Activated CD4-positive, alpha-beta T cell treated with anti-CD3 and anti-CD28 coated beads, Interleukin-2, amount 50 U/mL, for 16 hours (primary cell): ENCODE measurements around the gene ATP5PD.
A peak's percentile ranks its signal among the peaks of the same experiment; 100 is the strongest.
"Not testable (repeated sequence)": the region's sequence is repeated elsewhere in the genome, so short reads cannot be mapped to it uniquely, and the experiment has no call there.

Experiments used
- DNase-seq: peaks from one replicate; pipeline ENCODE4 v3.0.0-alpha.2; 2020

The ATP5PD gene

DNA sequence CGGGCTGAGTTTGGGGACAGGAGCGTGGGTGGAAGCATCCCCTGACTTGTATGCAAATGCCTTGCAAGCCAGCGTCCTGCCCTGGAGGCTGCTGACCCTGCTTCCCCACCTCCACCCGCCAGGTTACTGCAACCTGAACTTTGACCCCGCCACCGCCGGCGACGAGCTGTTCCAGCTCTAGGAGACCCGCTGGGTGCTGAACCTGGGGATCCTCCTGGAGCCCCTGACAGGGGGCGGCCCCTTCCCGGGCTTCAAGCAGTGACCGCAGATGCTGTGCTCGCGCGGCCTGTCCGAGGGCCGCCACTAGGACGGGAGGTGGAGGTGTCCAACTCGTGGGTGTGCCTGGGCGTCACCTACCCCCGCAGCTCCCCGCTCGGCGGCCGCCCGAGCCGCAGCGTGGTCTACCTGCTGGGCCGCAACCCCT is 30.3 kb upstream of the ATP5PD start:
- DNase-seq, result no peak

DNA sequence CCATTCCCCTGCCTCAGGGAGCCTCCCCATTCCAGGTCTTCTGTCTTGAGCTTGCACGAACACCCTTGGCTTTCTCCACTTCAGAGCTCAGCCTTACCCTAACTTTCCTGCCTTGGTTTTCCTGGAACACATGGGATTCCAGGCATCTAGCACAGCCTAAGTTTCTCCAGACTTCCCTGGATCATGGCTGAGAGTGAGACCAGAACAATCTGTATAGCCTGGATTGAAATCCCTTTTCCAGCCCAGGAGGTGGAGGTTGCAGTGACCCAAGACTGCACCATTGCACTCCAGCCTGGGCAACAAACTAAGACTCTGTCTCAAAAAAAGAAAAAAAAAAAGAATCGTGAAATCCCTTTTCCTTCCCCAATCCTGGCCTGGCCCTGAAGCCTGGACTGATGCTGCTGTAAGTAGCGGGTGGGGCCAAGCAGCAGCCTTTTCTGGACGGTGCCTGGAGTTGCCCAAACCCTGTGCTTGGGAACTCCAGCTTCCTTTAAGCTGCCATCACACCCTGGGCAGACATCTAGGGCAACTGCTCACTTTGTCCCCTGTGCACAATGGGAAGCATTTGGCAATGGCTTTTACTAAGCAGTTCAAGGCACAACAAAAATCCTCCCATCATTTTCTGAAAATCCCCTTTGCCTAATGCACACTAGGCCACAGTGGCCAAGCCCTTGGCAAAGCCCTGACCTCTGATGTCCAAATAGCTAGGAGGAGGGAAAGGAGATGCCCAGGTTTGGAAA is 29.0 kb upstream of the ATP5PD start:
- DNase-seq, result no peak

DNA sequence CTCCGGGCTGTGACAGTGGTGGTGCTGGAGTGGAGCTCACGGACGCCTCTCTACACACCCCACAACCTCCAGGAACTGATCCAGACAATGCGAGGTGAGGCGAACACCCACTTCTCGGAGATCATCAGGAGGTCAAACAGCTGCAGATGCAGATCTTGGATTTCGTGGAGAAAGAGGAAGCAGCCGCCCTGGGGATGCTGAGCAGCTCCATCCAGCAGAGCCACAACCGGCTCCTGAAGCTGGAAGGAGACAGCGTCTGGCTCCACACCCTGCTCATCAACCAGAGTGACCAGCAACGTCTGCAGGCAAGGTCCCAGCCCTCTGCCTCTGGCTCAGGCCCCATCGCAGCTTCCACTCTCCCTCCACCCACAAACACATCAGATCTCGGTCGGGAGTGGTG is 27.8 kb upstream of the ATP5PD start:
- DNase-seq, result no peak

DNA sequence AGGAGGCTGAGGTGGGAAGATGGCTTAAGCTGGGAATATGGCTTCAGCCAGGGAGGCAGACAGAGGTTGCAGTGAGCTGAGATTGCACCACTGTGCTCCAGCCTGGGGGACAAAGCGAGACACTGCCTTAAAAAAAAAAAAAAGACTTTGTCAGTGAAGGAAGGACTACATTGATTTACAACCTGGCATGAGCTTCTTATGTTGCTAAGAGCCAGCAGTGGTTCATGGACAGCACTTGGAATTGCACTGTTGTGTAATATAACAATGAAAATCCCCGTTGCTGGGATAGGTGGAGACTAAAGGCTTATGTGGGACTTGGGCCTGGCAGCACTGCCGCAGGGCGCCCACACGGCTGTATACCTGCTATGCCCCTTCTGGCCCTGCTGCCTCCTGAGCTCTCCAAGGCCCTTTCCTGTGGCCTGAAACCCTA is 26.9 kb upstream of the ATP5PD start:
- DNase-seq, result no peak

DNA sequence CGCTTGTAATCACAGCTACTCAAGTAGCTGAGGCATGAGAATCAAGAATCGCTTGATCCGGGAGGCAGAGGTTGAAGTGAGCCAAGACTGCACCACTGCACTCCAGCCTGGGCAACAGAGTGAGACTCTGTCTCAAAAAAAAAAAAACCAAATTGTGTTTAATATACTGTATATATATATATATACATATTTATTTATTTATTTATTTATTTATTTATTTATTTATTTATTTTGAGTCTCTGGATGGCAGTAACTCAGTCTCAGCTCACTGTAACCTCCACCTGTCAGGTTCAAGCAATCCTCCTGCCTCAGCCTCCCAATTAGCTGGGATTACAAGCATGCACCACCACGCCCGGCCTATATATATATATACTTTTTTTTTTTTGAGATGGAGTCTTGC is 26.1 kb upstream of the ATP5PD start:
- not testable (repeated sequence) for DNase-seq

DNA sequence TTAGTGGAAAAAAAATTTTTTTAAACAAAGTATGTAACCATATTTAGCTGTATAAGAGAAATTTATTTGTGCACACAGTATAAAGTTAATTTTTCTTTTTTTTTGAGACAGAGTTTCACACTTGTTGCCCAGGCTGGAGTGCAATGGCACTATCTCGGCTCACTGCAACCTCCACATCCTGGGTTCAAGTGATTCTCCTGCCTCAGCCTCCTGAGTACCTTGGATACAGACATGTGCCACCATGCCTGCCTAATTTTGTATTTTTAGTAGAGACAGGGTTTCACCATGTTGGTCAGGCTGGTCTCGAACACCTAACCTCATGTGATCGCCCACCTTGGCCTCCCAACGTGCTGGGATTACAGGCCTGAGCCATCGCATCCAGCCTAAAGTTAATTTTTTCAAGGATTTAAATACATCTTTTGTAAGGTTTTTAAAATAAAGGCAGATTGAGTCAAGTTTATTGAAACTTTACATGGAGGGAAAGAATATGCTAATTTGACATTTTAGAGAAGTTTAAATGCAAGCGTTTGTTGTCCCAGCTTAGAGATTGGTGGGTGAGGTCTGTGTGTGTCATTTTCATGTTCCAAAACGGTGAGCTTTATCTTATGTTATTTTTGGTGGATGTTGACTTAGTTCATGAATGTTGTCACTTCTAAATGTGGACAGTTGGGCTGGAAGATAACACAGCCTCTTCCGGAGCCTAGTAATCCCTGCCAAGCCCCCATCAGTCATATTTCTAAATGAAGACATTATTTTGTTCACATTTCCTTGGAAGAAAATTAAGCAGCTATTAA is 24.9 kb upstream of the ATP5PD start:
- DNase-seq, result not testable (repeated sequence)

DNA sequence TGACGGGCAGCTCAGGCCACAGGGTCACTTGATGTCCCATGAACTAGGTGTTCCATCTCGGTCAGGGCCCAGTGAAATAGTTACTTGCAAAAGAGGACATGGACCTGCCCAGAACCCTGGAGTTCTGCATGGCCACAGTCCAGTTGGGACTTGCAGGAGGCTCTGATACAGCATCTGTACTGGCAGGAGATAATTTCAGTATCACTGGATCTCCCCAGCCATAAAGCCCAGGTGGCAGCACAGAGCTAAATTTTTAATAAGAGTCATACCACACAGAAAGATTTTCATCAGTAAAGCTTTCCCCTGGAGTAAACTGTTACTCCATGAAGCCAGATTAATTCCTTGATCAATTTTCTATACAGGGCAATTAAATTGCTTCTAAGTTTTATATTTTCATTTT is 23.0 kb upstream of the ATP5PD start:
- no peak for DNase-seq

DNA sequence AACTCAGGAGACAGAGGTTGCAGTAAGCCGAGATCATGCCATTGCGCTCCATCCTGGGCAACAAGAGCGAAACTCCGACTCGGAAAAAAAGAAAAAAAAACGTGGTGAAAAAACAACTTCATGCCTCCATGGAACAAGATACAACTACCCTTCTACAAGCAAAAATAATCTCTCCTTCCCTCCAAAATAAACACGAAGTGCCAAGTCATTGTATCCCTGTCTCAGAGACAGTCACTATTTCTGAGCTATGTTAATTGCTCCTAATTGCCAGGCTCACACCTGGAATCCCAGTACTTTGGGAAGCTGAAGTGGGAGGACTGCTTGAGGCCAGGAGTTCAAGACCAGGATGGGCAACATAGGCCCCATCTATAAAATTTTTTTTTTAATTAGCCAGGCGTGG is 22.0 kb upstream of the ATP5PD start:
- DNase-seq, result no peak

DNA sequence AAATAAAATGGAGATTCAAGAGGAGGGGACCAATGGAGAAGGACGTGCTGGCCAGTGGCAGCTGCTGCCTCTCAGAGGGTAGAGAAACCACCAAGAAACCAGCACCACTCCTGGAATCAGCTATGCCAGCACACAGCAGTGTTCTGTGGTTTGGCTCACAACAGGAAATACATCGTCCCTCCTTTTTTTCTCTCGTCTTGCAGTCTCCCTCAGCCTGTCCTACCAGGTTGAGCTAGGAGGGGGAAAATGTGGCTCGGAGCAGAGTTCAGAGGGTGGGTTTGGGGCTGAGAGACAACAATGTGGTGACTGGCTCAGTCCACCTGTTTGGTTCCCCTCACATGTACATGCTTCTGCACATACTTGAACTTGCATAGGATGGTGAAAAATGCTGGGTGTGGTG is 21.1 kb upstream of the ATP5PD start:
- peak; percentile 70 for DNase-seq

DNA sequence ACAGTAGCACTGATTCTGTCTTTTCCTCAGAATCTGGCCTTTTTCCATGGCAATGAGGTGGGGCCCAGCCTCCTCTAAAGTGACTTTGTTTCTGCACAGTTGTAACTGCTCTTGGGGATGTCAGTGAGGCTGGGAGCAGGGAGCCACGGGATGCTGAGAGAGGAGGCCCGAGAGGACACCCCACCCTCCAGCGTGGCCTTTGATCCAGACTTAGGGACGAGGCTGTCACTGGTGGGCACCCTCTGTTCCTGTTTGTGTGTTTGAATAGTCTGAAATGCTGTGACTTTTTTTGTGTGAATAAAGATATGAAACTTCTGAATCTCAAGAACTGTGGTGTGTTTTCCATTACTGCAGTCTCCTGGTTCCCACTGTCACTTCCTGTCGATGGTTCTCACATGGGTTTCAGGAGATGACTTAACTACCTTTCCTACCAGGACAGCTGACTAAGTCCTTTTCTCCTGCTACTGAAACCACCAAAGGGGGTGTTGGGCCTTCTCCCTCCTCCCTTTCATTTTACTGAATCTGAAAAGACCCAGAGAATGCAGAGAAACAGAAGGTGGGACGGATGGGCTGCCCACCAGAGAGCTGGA is 18.9 kb upstream of the ATP5PD start:
- peak; percentile 59 for DNase-seq

DNA sequence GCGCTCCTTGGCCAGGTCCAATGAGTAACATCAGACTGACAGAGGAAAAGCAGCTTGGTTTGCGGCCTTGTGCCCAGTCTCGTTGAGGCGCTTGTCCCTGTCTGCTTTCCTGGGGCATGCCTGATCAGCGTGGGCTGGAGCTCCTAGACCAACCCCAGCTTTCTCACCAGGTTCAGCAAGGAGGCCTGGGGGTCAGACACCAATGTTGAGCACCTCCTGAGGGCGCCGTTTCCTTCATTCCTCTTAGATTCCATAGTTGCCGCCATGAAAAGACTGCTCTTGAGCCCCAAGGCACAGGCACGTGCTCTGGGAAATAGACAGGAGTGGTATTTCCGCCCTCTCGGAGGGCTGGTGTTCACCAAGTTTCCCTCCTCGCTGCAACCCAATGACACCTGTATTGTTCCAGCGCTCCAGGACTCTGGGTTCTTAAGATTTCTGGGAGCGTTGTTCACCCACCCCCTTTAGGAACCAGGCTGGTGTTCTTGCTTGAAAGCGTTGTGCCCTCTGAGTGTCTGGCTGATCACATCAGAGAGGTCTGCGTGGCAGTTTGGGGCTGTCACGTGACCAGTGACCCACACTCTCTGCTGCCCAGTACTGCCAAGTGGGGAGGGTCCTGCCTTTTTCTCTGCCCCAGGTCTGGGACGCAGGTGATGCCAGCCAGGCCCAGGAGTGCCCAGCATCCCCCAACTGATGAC is 18.2 kb upstream of the ATP5PD start:
- no peak for DNase-seq

DNA sequence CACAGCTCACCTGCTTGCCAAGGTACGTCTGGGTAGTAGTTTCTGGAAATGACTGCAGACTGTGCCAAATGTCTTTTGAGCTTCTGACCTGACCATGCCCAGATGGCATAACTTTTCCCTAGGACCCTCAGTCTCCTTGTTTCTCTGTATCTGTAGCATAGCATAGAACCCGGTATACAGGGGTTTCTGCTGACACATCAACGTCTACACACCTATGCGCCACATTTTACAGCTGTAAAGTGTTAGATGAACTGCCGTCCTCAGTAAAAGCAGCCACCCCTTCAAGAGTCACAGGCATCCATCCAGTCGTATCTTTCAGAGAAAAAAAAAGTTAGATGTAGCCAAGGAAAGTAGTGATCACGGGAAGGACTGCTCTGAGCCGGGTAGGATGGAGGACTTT is 17.7 kb upstream of the ATP5PD start:
- DNase-seq, result no peak

DNA sequence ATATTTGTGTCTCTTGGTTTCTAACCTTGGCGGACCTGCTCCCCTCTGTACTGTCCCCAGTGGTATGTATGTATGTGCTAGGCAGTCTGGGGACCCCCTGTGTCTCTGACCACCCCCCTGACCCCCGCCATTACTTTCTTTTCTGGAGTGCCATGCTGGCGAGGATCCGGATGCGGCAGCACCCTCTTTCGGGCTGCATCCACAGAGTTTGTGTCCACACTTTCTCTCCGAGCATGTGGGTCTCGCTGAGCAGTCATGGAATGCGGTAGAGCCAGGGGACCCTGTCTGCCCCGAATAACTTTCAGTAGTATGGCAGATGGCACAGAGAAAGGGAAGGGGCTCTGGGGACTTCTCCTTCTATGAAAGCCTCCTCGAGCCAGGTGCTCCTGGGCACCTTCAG is 17.3 kb upstream of the ATP5PD start:
- DNase-seq, result no peak

DNA sequence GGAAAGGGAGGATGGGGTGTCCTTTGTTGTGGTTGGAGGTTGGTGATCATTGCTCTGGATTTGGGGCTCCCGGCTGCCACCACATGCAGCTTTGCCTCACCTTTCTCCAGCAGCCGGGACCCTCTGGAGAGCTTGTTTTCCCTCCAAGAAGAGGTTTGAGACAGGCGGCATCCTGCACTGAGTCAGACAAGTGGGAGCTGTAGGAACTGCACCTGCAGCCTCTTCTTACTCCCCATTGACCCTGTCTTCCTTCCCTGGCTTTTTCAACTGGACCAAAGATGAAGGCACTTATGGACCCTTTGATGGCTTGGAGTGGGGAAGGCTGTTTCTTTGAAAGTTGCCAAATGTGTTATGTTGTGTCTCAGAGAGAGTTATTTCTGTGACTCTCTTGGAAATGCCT is 16.9 kb upstream of the ATP5PD start:
- no peak for DNase-seq

DNA sequence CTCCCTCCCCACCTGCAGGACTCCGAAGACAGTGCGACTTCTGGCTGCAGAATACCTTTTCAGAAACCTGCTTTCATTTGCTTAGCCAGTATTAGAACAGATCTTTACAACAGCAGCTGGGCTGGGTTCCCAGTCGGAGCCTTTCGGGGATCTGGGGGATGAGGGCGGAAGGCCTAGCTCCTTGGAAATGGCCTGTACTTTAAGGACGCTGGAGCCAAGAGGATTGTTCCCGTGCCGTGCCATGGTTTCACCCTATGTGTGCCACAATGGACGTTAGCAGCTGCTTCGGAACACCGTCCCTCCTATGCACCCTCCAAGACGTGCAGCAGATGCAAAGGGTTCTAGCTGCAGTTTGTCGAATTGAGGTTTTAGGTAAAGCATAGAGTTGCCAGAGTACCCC is 16.4 kb upstream of the ATP5PD start:
- DNase-seq, result no peak

DNA sequence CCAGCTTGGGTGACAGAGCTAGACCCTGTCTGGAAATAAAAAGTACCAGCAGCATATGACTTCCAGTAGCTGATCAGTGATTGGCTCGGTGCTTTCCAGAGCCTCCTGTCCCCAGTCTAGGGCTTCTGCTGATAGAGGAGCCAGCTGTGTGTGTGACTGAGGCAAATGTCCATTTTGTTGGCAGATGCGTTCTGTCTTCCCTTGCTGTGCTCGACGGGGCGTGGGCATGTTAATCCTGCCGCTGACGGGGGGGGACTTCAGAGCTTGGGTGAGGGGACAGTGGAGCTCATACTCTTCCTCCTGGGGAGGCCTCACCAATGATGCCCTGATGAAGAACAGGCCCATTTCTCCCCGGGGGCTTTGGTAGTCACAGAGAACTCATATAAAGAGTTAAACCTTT is 14.8 kb upstream of the ATP5PD start:
- DNase-seq, result no peak

DNA sequence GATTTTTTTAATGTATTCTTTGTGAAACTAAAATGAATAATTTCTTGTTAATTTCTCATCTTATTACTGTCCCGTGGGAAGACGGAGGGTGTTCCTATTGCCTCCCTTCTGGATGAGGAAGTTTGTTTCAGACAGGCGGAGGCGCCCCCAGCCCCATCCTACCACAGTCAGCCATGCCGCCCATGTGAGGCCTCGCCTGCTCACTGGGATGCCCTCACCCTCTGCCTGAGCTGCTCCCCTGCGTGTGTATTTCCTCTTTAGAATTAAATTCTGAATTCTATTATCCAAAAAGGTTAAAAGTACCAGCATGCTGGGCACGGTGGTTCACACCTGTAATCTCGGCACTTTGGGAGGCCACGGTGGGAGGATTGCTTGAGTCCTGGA is 14.3 kb upstream of the ATP5PD start:
- DNase-seq, result no peak

DNA sequence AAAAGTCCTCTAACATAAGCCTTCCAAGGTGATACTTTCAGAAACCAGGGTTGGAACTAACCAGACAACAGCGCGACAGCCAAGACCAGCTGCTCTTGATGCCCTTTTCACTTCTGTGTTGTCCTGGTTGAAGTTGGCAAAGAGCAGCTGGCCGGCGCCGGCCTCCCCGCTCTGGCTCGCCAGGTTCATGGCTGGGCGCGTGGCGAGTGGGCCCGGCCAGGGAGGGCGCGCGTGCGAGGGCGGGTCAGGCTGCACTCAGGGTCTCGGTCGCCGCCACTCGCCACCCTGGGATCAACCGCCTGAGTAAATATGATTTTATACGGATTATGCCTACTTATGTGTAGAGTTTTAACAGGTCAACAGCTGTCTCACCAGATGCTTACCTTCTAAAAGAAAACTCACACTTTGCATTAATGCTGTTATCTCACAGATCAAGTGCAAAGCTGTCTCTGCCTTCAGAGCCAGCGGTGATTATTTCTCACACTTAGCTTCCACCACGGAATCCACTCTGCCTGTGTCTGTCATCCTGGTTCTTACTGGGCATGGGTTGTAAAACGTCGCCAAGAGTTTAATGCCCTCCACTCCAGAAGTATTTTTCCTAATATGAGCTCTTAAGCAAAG is 13.8 kb upstream of the ATP5PD start:
- no peak for DNase-seq

DNA sequence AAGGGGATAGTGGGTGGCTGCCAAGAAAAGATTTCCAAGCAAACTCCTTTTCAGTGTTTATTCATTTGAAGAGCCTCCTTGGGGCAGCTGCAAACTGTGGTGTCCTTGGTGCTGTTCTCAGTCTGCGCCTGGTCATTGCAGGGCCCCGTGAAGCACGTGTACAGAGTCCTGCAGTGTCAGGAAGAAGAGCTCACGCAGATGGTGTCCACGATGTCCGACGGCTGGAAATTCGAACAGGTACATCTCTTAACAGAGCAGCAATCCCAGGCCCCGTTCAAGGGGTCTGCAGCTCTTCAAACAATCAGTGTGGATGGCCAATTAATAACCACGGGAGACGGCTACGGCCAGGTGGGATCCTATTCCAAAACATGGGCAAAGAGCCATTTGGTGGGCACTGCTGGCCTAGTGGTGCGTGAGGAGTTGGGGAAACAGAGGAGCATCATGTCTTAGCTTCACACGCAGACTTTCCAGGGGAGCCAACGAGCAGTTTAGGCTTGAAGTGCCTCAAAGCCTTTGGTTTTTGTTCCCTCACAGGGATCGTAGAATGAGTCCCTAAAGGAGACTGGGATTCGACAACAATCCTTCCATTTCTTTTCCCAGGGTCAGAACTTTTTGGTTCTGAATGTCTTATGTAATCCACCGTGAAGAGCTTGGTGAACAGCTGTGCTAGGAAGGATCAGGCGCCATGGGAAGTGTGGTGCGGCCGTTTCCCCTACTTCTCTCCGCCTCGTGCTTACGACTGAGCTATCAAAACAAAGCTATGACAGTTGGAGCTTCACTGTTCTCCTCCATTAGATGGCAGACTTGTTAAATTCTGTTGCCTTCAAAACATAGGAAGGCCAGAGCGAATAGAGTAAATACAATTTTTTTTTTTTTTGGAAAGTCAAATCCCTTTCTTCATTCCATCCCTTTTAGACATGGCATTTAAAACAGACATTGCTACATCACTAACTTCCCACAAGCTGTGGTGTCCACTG is 12.9 kb upstream of the ATP5PD start:
- no peak for DNase-seq

DNA sequence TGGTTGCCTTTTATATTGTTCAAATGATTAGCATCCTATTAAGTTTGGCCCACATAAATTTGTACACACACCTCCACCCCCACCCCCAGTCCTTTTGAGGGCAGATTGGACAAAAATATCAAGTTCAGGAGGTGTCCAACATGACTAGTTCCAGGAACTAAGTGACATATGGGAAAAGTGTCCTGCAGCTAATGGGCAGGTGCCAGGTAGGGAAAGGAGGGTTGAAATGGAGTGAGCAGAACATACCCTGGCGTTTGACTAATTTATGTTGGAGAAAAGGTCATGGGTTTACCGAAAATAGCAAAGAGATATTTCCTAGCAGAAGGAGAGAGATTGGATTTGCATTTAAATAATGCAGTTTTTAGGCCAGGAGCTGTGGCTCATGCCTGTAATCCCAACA is 5.2 kb upstream of the ATP5PD start:
- DNase-seq, result no peak

DNA sequence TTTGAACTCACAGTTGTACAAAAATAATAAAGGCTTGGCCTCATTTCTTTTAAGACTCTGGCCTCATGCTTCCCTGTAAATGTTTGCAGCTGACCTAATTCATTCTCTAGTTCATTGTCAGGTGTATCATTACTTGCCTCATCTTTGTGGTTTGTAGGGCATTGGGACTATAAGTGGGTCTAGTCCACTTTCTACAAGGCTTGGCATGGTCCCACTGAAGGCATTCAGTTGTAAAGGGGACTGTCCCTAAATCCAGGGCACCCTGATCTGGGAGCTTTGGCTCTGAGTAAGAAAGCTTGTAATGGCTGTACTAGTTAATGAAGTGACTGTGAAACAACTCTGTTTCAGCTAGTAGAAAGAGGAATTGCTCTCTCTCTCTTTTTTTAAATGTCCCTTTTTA is 2.9 kb upstream of the ATP5PD start:
- no peak for DNase-seq

DNA sequence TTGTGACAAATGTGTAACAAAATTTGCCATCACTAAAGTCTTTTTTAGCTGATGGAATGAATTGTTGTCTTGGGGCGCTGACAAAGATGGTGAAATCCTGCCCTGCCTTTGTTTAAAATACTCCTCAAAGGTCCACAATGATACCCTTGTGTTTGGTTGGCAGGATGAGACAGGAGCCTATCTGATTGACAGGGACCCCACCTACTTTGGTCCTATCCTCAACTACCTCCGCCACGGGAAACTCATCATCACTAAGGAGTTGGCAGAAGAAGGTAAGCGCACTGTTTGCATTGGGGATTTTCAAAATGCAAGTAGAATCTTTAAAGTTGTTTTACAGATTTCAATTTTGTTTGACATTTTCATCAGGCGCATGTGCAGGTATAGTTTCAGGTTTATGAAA is 2.3 kb upstream of the ATP5PD start:
- no peak for DNase-seq
